GM12878 (cell line): Measurements from ENCODE around the gene LMAN1L. TPM values are rescaled to one million over a fixed set of nuclear protein-coding genes. Genes with fewer than 3 reads are reported as not detected.

Experiments
- BRCA1 ChIP-seq: IDR thresholded peaks from 2 replicates; pipeline ENCODE4 v1.6.1; 2011; ENCODE audit warnings: low read depth, low read length, improper control_type of control experiment
- CHD2 ChIP-seq: IDR thresholded peaks from 2 replicates; pipeline ENCODE4 v1.6.1; 2011; ENCODE audit warnings: low read depth, low read length, improper control_type of control experiment, borderline replicate concordance
- DPF2 ChIP-seq: fragments of 450-650 bp; IDR thresholded peaks from 2 replicates; pipeline ENCODE4 v1.6.1; 2017; ENCODE audit warnings: mild to moderate bottlenecking
- EZH2 ChIP-seq: IDR thresholded peaks from 2 replicates; pipeline ENCODE4 v1.6.1; 2012; ENCODE audit warnings: low read depth, mild to moderate bottlenecking, control low read depth, inconsistent platforms, low read length, borderline replicate concordance; ENCODE audit not compliant: control insufficient read depth
- IRF4 ChIP-seq: IDR thresholded peaks from 2 replicates; pipeline ENCODE4 v1.6.1; 2011; ENCODE audit warnings: low read depth, low read length
- KAT2A ChIP-seq: conservative IDR thresholded peaks from 2 replicates; pipeline ENCODE4 v1.6.1; 2011; ENCODE audit warnings: low read depth, low read length; ENCODE audit not compliant: control insufficient read depth
- MEF2A ChIP-seq: IDR thresholded peaks from 2 replicates; pipeline ENCODE4 v1.6.1; 2011; ENCODE audit warnings: low read depth, mild to moderate bottlenecking, low read length, moderate library complexity; ENCODE audit not compliant: insufficient read depth
- NBN ChIP-seq: fragments of 450-650 bp; IDR thresholded peaks from 2 replicates; pipeline ENCODE4 v1.6.1; 2016
- PBX3 ChIP-seq: IDR thresholded peaks from 2 replicates; pipeline ENCODE4 v1.6.1; 2011; ENCODE audit warnings: mild to moderate bottlenecking, low read depth, low read length, moderate library complexity; ENCODE audit not compliant: insufficient replicate concordance
- POLR2AphosphoS2 ChIP-seq: IDR thresholded peaks from 2 replicates; pipeline ENCODE4 v1.6.1; 2011; ENCODE audit warnings: low read depth, mild to moderate bottlenecking, low read length, improper control_type of control experiment, moderate library complexity
- RCOR1 ChIP-seq: conservative IDR thresholded peaks from 2 replicates; pipeline ENCODE4 v1.6.1; 2012; ENCODE audit warnings: low read depth, low read length, improper control_type of control experiment
- SREBF1 ChIP-seq: IDR thresholded peaks from 2 replicates; pipeline ENCODE4 v1.6.1; 2012; ENCODE audit warnings: mild to moderate bottlenecking, low read length
- YY1 ChIP-seq: IDR thresholded peaks from 2 replicates; pipeline ENCODE4 v1.6.1; 2011; ENCODE audit warnings: low read depth, mild to moderate bottlenecking, low read length
- ZNF24 ChIP-seq: fragments of 450-650 bp; IDR thresholded peaks from 2 replicates; pipeline ENCODE4 v1.6.1; 2017; ENCODE audit warnings: antibody characterized with exemption, mild to moderate bottlenecking
- ZNF274 ChIP-seq: IDR thresholded peaks from one replicate; pipeline ENCODE4 v1.8.0; 2011; ENCODE audit not compliant: insufficient read length, insufficient read depth
- ZSCAN29 ChIP-seq: fragments of 450-650 bp; IDR thresholded peaks from 2 replicates; pipeline ENCODE4 v1.6.1; 2017; ENCODE audit warnings: mild to moderate bottlenecking, moderate library complexity
- ZZZ3 ChIP-seq: IDR thresholded peaks from 2 replicates; pipeline ENCODE4 v1.6.1; 2011; ENCODE audit warnings: low read depth; ENCODE audit not compliant: control insufficient read depth, insufficient read length
- polyA plus RNA-seq, 11 experiments: library from polyadenylated mRNA; depleted of rRNA in 4 of 11; unstranded in 6 of 11; stranded (reverse) in 5 of 11; fragments of >200 nt; fragmentation: Nextera tagmentation in 4 of 11; fragmentation: Illumina TruSeq in 1 of 11; extraction: Ambion mirVana in 4 of 11; extraction: Trizol in 1 of 11; gene quantifications; 1 replicate in 1 of 11; 2 replicates in 10 of 11; pipeline versions ENCODE4 v1.2.1 to v1.2.3, GENCODE V29; 2011 to 2016; ENCODE audit warnings: inconsistent platforms in 2 of 11, missing spikeins in 2 of 11, low read depth in 1 of 11
- total RNA-seq, 4 experiments: library from RNA; depleted of rRNA in 3 of 4; stranded (reverse); fragments of >200 nt in 3 of 4; fragmentation: Illumina TruSeq in 1 of 4; extraction: Trizol in 1 of 4; gene quantifications; 2 replicates each; pipeline versions ENCODE4 v1.2.1 to v1.2.3, GENCODE V29; 2013 to 2021
- TF ChIP-seq, protein P1 (sequence below): fragments of 450-650 bp; formaldehyde crosslinking; IDR thresholded peaks from 2 replicates; pipeline ENCODE4 v1.4.0; 2022; ENCODE audit warnings: mild to moderate bottlenecking, moderate library complexity
- TF ChIP-seq, protein P2 (sequence below): fragments of 450-650 bp; IDR thresholded peaks from 2 replicates; pipeline ENCODE4 v1.6.1; 2017; ENCODE audit warnings: low read depth, mild to moderate bottlenecking, moderate library complexity
- TF ChIP-seq, protein P3 (sequence below): fragments of 450-650 bp; IDR thresholded peaks from 2 replicates; pipeline ENCODE4 v1.6.1; 2018; ENCODE audit warnings: borderline replicate concordance, mild to moderate bottlenecking; ENCODE audit not compliant: partially characterized antibody
- TF ChIP-seq, protein P4 (sequence below): fragments of 450-650 bp; IDR thresholded peaks from 2 replicates; pipeline ENCODE4 v1.6.1; 2016; ENCODE audit warnings: mild to moderate bottlenecking

Gene LMAN1L
- total and polyA plus RNA-seq, 10 of the 15 experiments (the other 5 are each of a cell fraction or from before 2014, with no cell fraction given) = not detected

- TF ChIP-seq, protein P1, sequence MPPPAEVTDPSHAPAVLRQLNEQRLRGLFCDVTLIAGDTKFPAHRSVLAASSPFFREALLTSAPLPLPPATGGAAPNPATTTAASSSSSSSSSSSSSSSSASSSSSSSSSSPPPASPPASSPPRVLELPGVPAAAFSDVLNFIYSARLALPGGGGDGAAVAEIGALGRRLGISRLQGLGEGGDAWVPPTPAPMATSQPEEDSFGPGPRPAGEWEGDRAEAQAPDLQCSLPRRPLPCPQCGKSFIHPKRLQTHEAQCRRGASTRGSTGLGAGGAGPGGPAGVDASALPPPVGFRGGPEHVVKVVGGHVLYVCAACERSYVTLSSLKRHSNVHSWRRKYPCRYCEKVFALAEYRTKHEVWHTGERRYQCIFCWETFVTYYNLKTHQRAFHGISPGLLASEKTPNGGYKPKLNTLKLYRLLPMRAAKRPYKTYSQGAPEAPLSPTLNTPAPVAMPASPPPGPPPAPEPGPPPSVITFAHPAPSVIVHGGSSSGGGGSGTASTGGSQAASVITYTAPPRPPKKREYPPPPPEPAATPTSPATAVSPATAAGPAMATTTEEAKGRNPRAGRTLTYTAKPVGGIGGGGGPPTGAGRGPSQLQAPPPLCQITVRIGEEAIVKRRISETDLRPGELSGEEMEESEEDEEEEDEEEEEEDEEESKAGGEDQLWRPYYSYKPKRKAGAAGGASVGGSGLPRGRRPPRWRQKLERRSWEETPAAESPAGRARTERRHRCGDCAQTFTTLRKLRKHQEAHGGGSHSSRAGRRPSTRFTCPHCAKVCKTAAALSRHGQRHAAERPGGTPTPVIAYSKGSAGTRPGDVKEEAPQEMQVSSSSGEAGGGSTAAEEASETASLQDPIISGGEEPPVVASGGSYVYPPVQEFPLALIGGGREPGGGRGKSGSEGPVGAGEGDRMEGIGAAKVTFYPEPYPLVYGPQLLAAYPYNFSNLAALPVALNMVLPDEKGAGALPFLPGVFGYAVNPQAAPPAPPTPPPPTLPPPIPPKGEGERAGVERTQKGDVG (CRISPR knock-in tag) = no peak
- TF ChIP-seq, protein P2, sequence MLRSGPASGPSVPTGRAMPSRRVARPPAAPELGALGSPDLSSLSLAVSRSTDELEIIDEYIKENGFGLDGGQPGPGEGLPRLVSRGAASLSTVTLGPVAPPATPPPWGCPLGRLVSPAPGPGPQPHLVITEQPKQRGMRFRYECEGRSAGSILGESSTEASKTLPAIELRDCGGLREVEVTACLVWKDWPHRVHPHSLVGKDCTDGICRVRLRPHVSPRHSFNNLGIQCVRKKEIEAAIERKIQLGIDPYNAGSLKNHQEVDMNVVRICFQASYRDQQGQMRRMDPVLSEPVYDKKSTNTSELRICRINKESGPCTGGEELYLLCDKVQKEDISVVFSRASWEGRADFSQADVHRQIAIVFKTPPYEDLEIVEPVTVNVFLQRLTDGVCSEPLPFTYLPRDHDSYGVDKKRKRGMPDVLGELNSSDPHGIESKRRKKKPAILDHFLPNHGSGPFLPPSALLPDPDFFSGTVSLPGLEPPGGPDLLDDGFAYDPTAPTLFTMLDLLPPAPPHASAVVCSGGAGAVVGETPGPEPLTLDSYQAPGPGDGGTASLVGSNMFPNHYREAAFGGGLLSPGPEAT = no peak
- TF ChIP-seq ZZZ3 = no peak
- TF ChIP-seq, protein P3, sequence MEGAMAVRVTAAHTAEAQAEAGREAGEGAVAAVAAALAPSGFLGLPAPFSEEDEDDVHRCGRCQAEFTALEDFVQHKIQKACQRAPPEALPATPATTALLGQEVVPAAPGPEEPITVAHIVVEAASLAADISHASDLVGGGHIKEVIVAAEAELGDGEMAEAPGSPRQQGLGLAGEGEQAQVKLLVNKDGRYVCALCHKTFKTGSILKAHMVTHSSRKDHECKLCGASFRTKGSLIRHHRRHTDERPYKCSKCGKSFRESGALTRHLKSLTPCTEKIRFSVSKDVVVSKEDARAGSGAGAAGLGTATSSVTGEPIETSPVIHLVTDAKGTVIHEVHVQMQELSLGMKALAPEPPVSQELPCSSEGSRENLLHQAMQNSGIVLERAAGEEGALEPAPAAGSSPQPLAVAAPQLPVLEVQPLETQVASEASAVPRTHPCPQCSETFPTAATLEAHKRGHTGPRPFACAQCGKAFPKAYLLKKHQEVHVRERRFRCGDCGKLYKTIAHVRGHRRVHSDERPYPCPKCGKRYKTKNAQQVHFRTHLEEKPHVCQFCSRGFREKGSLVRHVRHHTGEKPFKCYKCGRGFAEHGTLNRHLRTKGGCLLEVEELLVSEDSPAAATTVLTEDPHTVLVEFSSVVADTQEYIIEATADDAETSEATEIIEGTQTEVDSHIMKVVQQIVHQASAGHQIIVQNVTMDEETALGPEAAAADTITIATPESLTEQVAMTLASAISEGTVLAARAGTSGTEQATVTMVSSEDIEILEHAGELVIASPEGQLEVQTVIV = no peak
- no peak for TF ChIP-seq NBN
- TF ChIP-seq PBX3 = no peak
- no peak for TF ChIP-seq RCOR1
- TF ChIP-seq YY1 = no peak; the same call in 1 of the 2 replicates
- TF ChIP-seq MEF2A = no peak
- no peak for TF ChIP-seq POLR2AphosphoS2
- no peak for TF ChIP-seq KAT2A
- TF ChIP-seq DPF2 = no peak
- no peak for TF ChIP-seq IRF4
- TF ChIP-seq BRCA1 = no peak
- no peak for TF ChIP-seq ZSCAN29
- TF ChIP-seq ZNF24 = 0 out of 2 replicates have a peak, but pooled peaks have one; percentile 33
- no peak for TF ChIP-seq EZH2
- no peak for TF ChIP-seq CHD2
- no peak for TF ChIP-seq ZNF274
- TF ChIP-seq, protein P4, sequence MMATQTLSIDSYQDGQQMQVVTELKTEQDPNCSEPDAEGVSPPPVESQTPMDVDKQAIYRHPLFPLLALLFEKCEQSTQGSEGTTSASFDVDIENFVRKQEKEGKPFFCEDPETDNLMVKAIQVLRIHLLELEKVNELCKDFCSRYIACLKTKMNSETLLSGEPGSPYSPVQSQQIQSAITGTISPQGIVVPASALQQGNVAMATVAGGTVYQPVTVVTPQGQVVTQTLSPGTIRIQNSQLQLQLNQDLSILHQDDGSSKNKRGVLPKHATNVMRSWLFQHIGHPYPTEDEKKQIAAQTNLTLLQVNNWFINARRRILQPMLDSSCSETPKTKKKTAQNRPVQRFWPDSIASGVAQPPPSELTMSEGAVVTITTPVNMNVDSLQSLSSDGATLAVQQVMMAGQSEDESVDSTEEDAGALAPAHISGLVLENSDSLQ = no peak
- no peak for TF ChIP-seq SREBF1
These were observed 20.2 kb upstream of the LMAN1L start (continued) for GRCh38 chr15:74792227-74793016.
